OCI-LY1 (cell line): ENCODE measurements around the gene SHISA5.

Source experiments
- EZH2 ChIP-seq: fragments of 200-600 bp; sonication (generic), shearing (Covaris generic); IDR thresholded peaks from 2 replicates; pipeline ENCODE4 v1.8.0; 2017; ENCODE audit warnings: borderline replicate concordance, mixed run types, mild to moderate bottlenecking, antibody characterized with exemption, low read length, moderate library complexity, mixed read lengths
- TF ChIP-seq, protein P1 (sequence below): fragments of 200-600 bp; sonication (generic), shearing (Covaris generic); IDR thresholded peaks from 2 replicates; pipeline ENCODE4 v1.5.1; 2017; ENCODE audit warnings: mild to moderate bottlenecking, antibody characterized with exemption, low read length, moderate library complexity, mixed read lengths

DNA sequence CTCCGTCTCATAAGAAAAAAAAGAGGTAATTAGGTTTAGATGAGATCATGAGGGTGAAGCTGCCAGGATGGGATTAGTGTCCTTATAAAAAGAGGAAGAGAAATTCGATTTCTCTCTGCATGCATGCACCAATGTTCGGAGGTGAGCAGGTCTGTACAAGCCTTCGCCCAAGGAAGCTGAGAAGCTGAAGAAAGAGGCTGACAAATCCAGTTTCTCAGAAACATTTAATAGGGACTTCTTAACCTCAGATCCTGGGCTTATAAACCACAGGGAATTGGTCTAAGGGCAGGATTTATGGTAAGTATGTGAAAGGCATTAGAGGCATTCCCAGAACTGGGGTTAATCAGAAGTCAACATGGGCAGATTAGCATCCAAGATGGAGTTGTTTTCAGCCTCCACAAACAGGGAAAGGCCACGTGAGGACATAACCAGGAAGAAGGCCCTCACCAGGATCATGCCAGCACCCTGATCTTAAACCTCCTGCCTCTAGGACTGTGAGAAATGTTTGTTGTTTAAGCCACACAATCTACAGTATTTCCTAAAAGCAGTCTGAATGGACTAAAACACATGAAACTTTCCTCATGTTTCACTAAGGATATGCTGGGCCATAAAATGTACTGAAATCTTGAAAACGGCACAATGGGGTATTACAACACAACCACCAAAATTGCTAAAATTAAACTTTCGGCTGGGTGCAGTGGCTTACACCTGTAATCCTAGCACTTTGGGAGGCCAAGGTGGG lies 11.3 kb downstream of the SHISA5 start:
- TF ChIP-seq, protein P1, sequence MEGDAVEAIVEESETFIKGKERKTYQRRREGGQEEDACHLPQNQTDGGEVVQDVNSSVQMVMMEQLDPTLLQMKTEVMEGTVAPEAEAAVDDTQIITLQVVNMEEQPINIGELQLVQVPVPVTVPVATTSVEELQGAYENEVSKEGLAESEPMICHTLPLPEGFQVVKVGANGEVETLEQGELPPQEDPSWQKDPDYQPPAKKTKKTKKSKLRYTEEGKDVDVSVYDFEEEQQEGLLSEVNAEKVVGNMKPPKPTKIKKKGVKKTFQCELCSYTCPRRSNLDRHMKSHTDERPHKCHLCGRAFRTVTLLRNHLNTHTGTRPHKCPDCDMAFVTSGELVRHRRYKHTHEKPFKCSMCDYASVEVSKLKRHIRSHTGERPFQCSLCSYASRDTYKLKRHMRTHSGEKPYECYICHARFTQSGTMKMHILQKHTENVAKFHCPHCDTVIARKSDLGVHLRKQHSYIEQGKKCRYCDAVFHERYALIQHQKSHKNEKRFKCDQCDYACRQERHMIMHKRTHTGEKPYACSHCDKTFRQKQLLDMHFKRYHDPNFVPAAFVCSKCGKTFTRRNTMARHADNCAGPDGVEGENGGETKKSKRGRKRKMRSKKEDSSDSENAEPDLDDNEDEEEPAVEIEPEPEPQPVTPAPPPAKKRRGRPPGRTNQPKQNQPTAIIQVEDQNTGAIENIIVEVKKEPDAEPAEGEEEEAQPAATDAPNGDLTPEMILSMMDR, result no peak
- TF ChIP-seq EZH2, result no peak
